CD4-positive, alpha-beta T cell treated with Interleukin-1 beta for 1 hour (primary cell): Measurements from ENCODE around the gene NCOA3.
"Not testable (repeated sequence)": the region's sequence is repeated elsewhere in the genome, so short reads cannot be mapped to it uniquely, and the experiment has no call there.

Source experiments
- DNase-seq, 2 donors: peaks; one replicate each; pipeline ENCODE4 v3.0.0-alpha.2; 2020 to 2022

The NCOA3 gene

GRCh38 chr20:47541355-47541922 lies 39.8 kb downstream of the NCOA3 start:
- no peak for DNase-seq

GRCh38 chr20:47543006-47543431 lies 41.3 kb downstream of the NCOA3 start:
- DNase-seq = no peak

DNA sequence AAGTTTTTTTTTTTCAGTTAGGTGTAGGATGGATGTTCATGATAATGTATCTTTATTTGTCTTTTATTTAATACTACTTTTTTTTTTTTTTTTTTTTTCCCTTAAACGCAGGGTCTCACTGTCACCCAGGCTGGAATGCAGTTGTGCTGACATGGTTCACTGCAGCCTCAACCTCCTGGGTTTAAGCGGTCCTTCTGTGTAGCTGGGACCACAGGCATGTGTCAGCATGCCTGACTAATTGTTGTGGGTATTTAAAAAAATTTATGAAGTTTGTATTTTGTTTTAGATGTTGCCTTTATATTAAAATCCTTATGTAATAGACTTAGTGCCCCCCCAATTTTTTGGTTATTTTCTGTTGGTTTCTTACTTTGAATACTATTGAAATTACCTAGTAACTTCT lies 42.6 kb downstream of the NCOA3 start:
- DNase-seq = no peak

GRCh38 chr20:47544852-47545251 lies 43.2 kb downstream of the NCOA3 start:
- no peak for DNase-seq

GRCh38 chr20:47545499-47545898 lies 43.8 kb downstream of the NCOA3 start:
- no peak for DNase-seq

GRCh38 chr20:47546184-47547033 lies 44.7 kb downstream of the NCOA3 start:
- no peak for DNase-seq

DNA sequence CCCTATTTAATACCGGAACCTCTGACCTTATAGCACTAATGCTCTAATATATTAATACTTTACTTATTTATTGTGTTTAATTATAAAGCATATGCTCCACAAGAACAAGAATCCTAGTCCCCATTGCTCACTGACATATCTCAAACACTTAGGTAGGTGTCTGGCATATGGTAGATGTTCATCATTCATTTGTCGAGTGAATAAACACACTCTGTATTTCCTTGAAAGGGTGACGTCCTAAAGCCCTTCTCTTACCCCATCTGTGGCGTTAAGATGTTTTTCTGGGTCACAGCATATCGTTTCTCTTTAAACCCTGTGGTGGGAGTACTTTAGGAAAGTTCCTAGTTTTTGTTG lies 45.3 kb downstream of the NCOA3 start:
- DNase-seq = no peak

DNA sequence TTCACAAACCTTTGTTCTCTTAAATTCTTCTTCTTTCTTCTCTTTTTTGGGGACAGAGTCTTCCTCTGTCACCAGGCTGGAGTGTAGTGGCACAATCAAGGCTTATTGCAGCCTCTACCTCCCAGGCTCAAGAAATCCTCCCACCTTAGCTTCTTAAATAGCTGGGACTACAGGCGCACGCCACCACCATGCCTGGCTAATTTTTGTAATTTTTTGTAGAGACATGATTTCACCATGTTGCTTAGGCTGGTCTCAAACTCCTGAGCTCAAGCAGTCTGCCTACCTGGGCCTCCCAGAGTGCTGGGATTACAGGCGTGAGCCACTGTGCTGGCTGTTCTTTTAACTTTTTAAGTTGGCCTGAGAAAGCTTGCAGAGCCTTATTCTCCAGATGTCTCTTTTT lies 48.0 kb downstream of the NCOA3 start:
- no peak for DNase-seq

GRCh38 chr20:47551222-47551621 lies 49.5 kb downstream of the NCOA3 start:
- no peak for DNase-seq

DNA sequence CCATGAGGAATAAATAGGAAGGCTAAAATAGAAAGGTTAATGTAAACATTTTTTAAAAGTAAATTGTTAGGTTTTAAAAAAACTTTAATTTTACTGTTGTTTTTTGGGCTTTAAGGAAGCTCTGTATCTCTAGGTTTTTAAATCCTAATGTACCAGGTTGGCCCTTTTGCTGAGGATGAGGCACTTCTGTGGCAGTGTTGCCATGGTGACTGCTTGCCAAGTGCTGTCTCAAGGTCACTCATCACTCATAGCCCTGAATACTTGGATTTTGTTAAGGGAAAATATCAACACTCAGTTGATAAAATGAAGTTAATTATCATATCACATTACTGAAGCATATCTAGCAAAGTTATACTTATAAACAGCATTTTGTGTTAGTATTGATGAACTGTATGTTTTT lies 50.2 kb downstream of the NCOA3 start:
- DNase-seq = no peak

DNA sequence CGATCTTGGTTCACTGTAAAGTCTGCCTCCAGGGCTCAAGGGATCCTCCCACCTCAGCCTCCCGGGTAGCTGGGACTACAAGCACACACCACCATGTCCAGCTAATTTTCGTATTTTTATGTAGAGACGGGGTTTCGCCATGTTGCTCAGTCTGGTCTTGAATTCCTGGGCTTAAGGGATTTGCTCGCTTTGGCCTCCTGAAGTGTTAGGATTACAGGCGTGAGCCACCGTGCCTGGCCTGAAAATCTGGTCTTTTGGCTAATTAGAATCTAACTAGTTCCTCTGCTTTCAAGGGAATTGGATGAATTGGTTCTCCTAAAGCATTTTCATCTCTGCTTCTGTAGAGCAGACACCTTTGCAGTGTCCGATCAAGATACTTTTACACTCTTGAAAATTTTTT lies 51.3 kb downstream of the NCOA3 start:
- DNase-seq = no peak

GRCh38 chr20:47553594-47554235 lies 52.0 kb downstream of the NCOA3 start:
- not testable (repeated sequence) for DNase-seq

DNA sequence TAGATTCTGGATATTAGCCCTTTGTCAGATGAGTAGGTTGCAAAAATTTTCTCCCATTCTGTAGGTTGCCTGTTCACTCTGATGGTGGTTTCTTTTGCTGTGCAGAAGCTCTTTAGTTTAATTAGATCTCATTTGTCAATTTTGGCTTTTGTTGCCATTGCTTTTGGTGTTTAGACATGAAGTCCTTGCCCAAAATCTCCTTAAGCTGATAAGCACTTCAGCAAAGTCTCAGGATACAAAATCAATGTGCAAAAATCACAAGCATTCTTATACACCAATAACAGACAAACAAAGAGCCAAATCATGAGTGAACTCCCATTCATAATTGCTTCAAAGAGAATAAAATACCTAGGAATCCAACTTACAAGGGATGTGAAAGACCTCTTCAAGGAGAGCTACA lies 52.6 kb downstream of the NCOA3 start:
- not testable (repeated sequence) for DNase-seq

DNA sequence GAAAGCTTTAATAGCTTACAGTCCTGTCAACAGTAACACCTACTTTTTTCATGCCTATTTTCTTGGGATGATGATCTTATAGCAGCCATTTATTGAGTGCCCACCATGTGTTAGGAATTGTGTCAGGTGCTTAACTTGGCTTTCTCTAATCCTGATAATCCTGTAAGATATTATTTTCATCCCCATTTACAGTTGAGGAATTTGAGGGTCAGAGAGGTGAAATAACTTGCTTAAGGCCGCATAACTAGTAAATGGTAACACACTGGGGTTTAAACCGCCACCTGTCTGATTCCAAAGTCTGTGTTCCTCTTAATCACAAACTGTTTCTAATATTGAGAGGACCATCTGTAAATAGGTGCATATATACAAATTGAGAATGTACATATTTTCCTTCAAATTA lies 55.5 kb downstream of the NCOA3 start:
- no peak for DNase-seq

- DNase-seq = no peak
Measured at GRCh38 chr20:47557791-47558190, 56.1 kb downstream of the NCOA3 start.

DNA sequence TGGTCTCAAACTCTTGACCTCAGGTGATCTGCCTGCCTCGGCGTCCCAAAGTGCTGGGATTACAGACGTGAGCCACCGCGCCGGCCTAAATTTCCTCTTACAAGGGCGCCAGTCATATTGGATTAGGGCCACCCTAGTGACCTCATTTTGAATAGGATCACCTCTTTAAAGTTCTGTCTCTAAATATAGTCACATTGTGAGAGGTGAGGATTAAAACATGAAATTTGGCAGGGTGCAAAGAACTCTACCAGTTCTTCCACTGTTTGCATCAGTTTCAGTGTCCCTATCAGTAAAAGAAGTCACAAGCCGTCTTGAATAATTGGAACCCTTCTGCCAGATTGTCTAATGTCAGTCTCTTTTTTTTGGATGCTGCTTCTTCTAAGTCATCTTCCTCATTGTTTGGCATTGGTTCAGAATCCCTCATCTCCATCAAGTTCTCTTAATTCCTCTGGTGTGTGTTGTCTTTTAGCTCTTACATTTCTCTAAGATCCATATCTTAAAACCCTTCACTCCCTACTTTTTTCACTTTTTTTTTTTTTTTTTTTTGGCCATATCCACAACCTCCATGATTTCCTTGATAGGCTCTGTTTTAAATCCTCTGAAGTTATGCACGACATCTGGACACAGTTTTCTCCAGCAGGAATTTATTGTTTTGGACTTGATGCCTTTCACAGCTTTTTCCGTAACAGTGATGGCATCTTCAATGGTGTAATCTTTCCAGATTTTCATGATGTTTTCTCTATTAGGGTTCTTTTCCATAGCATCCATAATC lies 56.8 kb downstream of the NCOA3 start:
- DNase-seq = no peak

GRCh38 chr20:47559141-47559540 lies 57.5 kb downstream of the NCOA3 start:
- no peak for DNase-seq

GRCh38 chr20:47561180-47561579 lies 59.5 kb downstream of the NCOA3 start:
- no peak for DNase-seq

- no peak for DNase-seq
Measured at GRCh38 chr20:47561603-47562583, 60.2 kb downstream of the NCOA3 start.

DNA sequence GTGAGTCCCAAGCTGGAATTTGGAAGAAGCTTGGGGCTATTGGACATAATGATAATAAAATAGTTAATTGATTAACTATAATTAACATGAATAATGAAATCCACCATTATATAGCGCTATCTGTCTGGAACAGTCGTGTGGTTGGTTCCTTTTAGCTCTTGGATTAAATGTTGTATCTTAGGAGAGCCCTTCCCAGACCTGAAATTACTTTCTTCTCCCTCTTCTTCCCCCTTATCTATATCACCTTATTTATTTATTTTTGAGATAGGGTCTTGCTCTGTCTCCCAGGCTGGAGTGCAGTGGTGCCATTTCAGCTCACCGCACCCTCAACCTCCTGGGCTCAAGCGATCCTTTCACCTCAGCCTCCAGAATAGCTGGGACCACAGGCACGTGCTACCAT lies 64.6 kb downstream of the NCOA3 start:
- DNase-seq = no peak

GRCh38 chr20:47568019-47568418 lies 66.3 kb downstream of the NCOA3 start:
- no peak for DNase-seq

DNA sequence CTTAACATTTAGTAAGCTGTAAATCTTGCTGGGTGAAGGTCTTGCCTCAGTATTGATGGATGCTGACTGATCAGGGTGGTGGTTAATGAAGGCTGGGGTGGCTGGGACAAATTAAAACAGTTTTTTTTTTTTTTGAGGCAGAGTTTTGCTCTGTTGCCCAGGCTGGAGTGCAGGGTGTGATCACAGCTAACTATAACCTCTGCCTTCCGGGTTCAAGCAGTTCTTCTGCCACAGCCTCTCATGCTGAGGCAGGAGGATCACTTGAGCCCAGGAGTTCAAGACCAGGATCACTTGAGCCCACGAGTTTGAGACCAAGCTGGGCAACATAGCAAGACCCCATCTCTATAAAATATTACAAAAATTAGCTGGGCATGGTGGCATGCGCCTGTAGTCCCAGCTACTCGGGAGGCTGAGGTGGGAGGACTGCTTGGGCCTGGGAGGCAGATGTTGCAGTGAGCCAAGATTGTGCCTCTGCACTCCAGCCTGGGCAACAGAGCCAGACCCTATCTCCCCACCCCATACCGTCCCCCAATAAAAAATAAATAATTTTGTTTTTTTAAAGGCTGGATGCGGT lies 67.2 kb downstream of the NCOA3 start:
- DNase-seq = no peak
